Ishikawa (cell line): ENCODE data around the gene TRIM54.

ENCODE experiments used
- CEBPB ChIP-seq: IDR thresholded peaks from 2 replicates; pipeline ENCODE4 v1.6.1; 2012
- CREB1 ChIP-seq: IDR thresholded peaks from 2 replicates; pipeline ENCODE4 v1.6.1; 2012; ENCODE audit warnings: low read depth
- EGR1 ChIP-seq: IDR thresholded peaks from 2 replicates; pipeline ENCODE4 v1.6.1; 2012
- EP300 ChIP-seq: IDR thresholded peaks from 2 replicates; pipeline ENCODE4 v1.6.1; 2012; ENCODE audit warnings: borderline replicate concordance
- FOXM1 ChIP-seq: IDR thresholded peaks from 2 replicates; pipeline ENCODE4 v1.6.1; 2012; ENCODE audit warnings: low read depth, borderline replicate concordance
- NFIC ChIP-seq: IDR thresholded peaks from 2 replicates; pipeline ENCODE4 v1.6.1; 2012
- RAD21 ChIP-seq: IDR thresholded peaks from 2 replicates; pipeline ENCODE4 v1.6.1; 2012; ENCODE audit warnings: low read depth
- TAF1 ChIP-seq: IDR thresholded peaks from 2 replicates; pipeline ENCODE4 v1.6.1; 2012; ENCODE audit warnings: low read depth, mild to moderate bottlenecking
- TCF12 ChIP-seq: IDR thresholded peaks from 2 replicates; pipeline ENCODE4 v1.6.1; 2012; ENCODE audit warnings: low read depth
- TEAD4 ChIP-seq: IDR thresholded peaks from 2 replicates; pipeline ENCODE4 v1.6.1; 2012
- YY1 ChIP-seq: IDR thresholded peaks from 2 replicates; pipeline ENCODE4 v1.6.1; 2012; ENCODE audit warnings: low read depth
- ZBTB7A ChIP-seq: IDR thresholded peaks from 2 replicates; pipeline ENCODE4 v1.6.1; 2012; ENCODE audit warnings: low read depth
- TF ChIP-seq, protein P1 (sequence below): IDR thresholded peaks from 2 replicates; pipeline ENCODE4 v1.6.1; 2012
- TF ChIP-seq, protein P2 (sequence below): IDR thresholded peaks from 2 replicates; pipeline ENCODE4 v1.6.1; 2012
- TF ChIP-seq, protein P3 (sequence below): IDR thresholded peaks from 2 replicates; pipeline ENCODE4 v1.6.1; 2012; ENCODE audit warnings: low read depth, mild to moderate bottlenecking

TRIM54 gene

DNA sequence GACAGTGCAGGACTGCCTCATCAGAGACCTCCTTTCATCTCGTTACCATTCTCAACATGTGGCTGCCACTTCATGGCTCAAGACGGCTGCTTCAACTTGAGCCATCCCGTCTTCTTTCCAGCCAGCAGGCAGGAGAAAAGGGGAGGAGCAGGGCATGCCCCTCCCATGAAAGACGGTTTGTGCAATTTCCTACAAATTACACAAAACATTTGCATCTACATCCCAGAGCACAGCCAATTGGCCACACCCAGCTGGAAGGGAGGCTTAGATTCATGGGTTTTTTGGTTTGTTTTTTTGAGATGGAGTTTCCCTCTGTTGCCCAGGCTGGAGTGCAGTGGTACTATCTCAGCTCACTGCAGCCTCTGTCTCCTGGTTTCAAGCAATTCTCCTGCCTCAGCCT is 14.3 kb downstream of the TRIM54 start:
- TF ChIP-seq NFIC (no peak), TAF1 (no peak), YY1 (no peak), EP300 (no peak), CEBPB (no peak), TCF12 (no peak), FOXM1 (no peak), TEAD4 (no peak), EGR1 (no peak), CREB1 (no peak), RAD21 (no peak)
- TF ChIP-seq, protein P1, sequence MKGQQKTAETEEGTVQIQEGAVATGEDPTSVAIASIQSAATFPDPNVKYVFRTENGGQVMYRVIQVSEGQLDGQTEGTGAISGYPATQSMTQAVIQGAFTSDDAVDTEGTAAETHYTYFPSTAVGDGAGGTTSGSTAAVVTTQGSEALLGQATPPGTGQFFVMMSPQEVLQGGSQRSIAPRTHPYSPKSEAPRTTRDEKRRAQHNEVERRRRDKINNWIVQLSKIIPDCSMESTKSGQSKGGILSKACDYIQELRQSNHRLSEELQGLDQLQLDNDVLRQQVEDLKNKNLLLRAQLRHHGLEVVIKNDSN: no peak
- TF ChIP-seq, protein P2, sequence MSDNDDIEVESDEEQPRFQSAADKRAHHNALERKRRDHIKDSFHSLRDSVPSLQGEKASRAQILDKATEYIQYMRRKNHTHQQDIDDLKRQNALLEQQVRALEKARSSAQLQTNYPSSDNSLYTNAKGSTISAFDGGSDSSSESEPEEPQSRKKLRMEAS: no peak

DNA sequence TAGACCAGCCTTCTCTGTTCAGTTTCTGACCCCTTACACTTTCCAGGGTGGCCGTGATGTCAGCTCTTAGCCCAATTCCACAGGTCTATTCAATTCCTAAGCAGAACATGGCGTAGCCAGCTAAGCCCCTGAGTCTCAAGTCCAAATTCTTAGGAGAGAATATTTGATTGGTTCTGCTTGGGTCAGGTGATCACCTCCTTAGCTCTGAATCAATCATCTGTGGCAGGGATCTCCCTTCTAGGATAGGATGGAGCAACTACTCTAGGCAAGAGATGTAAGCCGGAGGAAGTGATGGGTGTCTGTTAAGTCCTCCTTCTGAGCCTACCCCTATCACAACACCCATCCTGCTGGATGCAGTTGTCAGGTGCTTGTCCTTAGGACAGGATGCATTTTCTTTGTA is 15.0 kb downstream of the TRIM54 start:
- TF ChIP-seq, protein P2: no peak
- no peak for TF ChIP-seq TAF1
- no peak for TF ChIP-seq ZBTB7A
- no peak for TF ChIP-seq EGR1
- TF ChIP-seq NFIC: no peak
- TF ChIP-seq, protein P3, sequence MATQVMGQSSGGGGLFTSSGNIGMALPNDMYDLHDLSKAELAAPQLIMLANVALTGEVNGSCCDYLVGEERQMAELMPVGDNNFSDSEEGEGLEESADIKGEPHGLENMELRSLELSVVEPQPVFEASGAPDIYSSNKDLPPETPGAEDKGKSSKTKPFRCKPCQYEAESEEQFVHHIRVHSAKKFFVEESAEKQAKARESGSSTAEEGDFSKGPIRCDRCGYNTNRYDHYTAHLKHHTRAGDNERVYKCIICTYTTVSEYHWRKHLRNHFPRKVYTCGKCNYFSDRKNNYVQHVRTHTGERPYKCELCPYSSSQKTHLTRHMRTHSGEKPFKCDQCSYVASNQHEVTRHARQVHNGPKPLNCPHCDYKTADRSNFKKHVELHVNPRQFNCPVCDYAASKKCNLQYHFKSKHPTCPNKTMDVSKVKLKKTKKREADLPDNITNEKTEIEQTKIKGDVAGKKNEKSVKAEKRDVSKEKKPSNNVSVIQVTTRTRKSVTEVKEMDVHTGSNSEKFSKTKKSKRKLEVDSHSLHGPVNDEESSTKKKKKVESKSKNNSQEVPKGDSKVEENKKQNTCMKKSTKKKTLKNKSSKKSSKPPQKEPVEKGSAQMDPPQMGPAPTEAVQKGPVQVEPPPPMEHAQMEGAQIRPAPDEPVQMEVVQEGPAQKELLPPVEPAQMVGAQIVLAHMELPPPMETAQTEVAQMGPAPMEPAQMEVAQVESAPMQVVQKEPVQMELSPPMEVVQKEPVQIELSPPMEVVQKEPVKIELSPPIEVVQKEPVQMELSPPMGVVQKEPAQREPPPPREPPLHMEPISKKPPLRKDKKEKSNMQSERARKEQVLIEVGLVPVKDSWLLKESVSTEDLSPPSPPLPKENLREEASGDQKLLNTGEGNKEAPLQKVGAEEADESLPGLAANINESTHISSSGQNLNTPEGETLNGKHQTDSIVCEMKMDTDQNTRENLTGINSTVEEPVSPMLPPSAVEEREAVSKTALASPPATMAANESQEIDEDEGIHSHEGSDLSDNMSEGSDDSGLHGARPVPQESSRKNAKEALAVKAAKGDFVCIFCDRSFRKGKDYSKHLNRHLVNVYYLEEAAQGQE: no peak
- TF ChIP-seq TEAD4: no peak
- TF ChIP-seq CREB1: no peak
- TF ChIP-seq TCF12: no peak

DNA sequence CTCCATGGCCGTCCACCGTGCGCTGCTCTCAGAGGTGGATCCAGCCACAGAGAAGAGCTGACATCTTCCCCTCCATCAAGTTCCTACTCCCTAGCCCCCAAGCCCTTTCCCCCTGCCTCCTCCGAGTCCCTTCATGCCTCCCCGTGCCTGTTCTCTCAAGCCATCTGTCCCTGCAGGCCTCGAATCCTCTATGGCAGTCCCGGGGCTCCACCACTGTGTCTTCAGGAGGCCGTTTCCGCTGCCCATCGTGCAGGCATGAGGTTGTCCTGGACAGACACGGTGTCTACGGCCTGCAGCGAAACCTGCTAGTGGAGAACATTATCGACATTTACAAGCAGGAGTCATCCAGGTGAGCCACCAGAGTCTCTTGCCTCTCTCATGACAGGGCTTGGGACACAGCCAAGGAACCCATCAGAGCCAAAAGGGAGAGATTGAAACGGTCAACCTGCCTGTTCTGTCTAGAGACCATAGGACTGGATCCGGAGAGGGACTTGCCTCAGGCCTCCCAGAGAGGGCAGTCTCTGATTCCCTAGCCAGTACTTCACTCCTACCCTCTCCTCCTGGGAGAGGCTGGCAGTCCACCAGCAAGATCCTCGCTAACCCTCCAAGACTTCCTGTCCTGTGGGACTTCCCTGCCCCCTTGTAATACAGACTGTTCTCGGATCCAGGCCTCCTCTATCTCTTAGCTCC is 16.3 kb downstream of the TRIM54 start:
- TF ChIP-seq EP300: no peak
- TF ChIP-seq, protein P1: no peak
- no peak for TF ChIP-seq ZBTB7A
- no peak for TF ChIP-seq CEBPB
- TF ChIP-seq, protein P2: no peak
- no peak for TF ChIP-seq TEAD4
- no peak for TF ChIP-seq EGR1
- no peak for TF ChIP-seq TAF1

DNA sequence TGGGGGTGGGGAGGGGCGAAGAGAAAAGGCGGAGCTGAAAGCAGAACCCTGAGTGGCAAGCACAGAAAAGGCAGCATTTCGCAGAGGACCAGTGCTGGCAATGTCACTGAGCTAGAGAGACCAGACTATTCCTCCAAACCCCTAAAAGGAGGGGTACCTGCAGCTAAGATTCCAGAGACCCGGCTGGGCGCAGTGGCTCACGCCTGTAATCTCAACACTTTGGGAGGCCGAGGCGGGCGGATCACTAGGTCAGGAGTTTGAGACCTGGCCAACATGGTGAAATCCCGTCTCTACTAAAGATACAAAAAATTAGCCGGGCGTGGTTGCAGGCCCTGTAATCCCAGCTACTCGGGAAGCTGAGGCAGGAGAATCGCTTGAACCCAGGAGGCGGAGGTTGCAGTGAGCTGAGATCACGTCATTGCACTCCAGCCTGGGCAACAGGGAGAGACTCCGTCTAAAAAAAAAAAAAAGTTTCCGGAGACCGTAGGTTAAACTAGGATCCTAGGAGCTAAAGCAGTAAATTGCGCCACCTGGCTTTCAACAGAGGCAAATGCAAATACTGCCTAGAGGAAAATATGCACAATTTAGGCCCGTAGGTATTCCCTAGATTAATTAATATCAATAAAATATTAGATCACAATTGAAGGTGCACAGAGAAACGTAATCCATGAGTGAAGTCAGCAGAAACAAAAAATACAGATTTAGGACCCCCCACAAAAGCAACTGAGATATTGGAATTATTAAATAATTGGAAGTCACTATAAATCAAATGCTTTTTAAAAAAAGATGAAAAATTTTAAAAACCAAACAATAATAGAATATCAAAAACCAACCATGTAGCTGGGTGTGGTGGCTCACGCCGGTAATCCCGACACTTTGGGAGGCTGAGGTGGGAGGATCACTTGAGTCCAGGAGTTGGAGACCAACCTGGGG is 21.1 kb downstream of the TRIM54 start:
- TF ChIP-seq EP300 (no peak), FOXM1 (no peak), CREB1 (no peak), RAD21 (peak; percentile 80), YY1 (no peak), EGR1 (no peak)
- TF ChIP-seq, protein P2: no peak

DNA sequence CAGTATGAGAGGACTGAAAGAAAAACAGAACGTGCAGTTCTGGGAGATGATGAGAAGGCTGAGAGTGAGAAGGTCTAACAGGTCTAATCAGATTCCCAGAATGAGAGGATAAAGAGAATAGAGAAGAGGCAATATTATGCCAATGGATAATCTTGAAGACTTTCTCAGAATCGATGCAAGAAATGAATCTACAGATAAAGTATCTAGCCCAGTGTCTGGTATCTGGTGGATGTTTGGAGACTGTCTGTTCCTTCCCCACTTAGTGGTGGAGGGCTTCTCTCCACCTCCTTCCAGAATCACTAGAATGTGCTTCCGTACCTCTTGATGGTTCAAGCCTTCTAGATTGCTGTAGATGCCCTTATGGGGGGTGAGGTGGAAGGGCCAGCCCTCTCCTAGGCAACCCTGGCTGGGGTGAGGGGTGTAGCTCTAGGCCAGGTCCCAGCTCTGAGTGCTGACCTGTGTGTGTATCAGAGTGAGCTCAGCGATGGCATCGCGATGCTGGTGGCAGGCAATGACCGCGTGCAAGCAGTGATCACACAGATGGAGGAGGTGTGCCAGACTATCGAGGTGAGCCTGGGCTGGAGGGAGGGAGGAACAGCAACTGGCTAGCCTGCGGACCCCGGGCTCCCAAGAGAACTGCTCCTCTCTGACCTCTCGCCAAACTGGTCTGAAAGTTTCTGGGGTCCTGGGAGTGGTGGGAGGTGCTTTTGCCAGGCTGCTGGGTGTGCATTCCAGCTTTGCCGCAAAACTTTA is 22.4 kb downstream of the TRIM54 start:
- TF ChIP-seq EP300: no peak
- no peak for TF ChIP-seq TAF1
- no peak for TF ChIP-seq FOXM1
- no peak for TF ChIP-seq TEAD4

DNA sequence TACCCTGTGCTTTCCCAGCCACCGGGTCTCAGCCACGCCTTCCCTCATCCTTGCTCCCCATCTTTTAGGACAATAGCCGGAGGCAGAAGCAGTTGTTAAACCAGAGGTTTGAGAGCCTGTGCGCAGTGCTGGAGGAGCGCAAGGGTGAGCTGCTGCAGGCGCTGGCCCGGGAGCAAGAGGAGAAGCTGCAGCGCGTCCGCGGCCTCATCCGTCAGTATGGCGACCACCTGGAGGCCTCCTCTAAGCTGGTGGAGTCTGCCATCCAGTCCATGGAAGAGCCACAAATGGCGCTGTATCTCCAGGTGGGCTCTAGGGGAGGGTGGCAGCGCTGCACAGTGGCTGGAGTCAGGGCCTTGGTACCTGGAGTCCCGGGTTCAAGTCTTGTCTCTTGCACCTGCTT is 23.3 kb downstream of the TRIM54 start:
- TF ChIP-seq, protein P3: no peak
- TF ChIP-seq ZBTB7A: no peak
- TF ChIP-seq EP300: no peak
- TF ChIP-seq EGR1: no peak
- no peak for TF ChIP-seq YY1
- TF ChIP-seq, protein P2: no peak
- no peak for TF ChIP-seq NFIC
- no peak for TF ChIP-seq TEAD4
- TF ChIP-seq TCF12: no peak
- no peak for TF ChIP-seq TAF1
- TF ChIP-seq RAD21: no peak
- TF ChIP-seq CREB1: no peak
